ENCODE measurements around the gene KIF2B.

DNA sequence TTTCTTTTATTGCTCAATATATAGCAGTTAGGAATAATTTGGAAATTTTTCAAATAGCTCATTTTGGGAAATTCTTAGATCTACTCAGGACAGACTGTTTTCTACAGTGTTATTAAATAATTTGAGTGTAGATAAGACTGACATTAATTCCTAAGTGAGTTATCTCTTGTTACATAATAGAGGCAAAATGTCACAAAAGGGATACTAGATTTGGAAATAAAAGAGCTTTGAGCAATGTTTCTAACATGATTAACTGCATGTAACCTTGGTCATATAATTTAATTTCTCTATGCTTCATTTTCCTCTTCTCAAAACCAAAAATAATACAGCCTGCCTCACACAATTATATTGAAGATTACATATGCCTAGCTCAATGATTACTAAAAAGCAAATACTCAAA lies 16.3 kb upstream of the KIF2B start:
- TF ChIP-seq, protein P1, sequence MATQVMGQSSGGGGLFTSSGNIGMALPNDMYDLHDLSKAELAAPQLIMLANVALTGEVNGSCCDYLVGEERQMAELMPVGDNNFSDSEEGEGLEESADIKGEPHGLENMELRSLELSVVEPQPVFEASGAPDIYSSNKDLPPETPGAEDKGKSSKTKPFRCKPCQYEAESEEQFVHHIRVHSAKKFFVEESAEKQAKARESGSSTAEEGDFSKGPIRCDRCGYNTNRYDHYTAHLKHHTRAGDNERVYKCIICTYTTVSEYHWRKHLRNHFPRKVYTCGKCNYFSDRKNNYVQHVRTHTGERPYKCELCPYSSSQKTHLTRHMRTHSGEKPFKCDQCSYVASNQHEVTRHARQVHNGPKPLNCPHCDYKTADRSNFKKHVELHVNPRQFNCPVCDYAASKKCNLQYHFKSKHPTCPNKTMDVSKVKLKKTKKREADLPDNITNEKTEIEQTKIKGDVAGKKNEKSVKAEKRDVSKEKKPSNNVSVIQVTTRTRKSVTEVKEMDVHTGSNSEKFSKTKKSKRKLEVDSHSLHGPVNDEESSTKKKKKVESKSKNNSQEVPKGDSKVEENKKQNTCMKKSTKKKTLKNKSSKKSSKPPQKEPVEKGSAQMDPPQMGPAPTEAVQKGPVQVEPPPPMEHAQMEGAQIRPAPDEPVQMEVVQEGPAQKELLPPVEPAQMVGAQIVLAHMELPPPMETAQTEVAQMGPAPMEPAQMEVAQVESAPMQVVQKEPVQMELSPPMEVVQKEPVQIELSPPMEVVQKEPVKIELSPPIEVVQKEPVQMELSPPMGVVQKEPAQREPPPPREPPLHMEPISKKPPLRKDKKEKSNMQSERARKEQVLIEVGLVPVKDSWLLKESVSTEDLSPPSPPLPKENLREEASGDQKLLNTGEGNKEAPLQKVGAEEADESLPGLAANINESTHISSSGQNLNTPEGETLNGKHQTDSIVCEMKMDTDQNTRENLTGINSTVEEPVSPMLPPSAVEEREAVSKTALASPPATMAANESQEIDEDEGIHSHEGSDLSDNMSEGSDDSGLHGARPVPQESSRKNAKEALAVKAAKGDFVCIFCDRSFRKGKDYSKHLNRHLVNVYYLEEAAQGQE (IDR thresholded peaks at IDR 0.05; ENCODE audit: low read depth): no peak
- TF ChIP-seq RAD21 (IDR thresholded peaks at IDR 0.05; ENCODE audit: low read depth): no peak
- no peak for TF ChIP-seq EP300 (IDR thresholded peaks at IDR 0.05; ENCODE audit: borderline replicate concordance)
- no peak for TF ChIP-seq CREB1 (IDR thresholded peaks at IDR 0.05; ENCODE audit: low read depth)
- TF ChIP-seq TAF1 (IDR thresholded peaks at IDR 0.05; ENCODE audit: low read depth): no peak
- no peak for TF ChIP-seq CEBPB (IDR thresholded peaks at IDR 0.05)
- no peak for TF ChIP-seq TEAD4 (IDR thresholded peaks at IDR 0.05)
- no peak for TF ChIP-seq EGR1 (IDR thresholded peaks at IDR 0.05)

All from Ishikawa (cell line).